ENCODE results near the gene RBMS3.

DNA sequence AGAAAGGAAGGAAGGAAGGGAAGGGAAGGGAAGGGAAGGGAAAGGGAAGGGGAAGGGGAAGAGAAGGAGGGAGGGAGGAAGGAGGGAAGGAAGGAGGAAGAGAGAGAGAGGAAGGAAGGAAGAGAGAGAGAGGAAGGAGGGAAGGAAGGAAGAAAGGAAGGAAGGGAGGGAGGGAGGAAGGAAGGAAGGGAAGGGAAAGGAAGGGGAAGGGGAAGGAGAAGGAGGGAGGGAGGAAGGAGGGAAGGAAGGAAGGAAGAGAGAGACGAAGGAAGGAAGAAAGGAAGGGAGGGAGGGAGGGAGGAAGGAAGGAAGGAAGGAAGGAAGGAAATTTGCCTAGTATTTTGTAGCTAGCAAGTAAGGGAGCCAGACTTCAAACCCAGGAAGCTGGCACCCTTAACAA lies 583.9 kb downstream of the RBMS3 start:
- no peak for TF ChIP-seq CTCF (conservative IDR thresholded peaks at IDR 0.05; ENCODE audit: low read depth, low read length)
- no peak for TF ChIP-seq EZH2 (IDR thresholded peaks at IDR 0.05; ENCODE audit: borderline replicate concordance, low read depth, low read length, poor library complexity, severe bottlenecking)

Measured in A673 (cell line).